ENCODE data around the gene GATAD2A. TPM values are rescaled to one million over a fixed set of nuclear protein-coding genes. Genes with fewer than 3 reads are reported as not detected.

Gene GATAD2A
- total and polyA plus RNA-seq, 2 of the 13 experiments (the other 11 are each of a cell fraction or from before 2014, with no cell fraction given) = 16.8 to 28.6 TPM

DNA sequence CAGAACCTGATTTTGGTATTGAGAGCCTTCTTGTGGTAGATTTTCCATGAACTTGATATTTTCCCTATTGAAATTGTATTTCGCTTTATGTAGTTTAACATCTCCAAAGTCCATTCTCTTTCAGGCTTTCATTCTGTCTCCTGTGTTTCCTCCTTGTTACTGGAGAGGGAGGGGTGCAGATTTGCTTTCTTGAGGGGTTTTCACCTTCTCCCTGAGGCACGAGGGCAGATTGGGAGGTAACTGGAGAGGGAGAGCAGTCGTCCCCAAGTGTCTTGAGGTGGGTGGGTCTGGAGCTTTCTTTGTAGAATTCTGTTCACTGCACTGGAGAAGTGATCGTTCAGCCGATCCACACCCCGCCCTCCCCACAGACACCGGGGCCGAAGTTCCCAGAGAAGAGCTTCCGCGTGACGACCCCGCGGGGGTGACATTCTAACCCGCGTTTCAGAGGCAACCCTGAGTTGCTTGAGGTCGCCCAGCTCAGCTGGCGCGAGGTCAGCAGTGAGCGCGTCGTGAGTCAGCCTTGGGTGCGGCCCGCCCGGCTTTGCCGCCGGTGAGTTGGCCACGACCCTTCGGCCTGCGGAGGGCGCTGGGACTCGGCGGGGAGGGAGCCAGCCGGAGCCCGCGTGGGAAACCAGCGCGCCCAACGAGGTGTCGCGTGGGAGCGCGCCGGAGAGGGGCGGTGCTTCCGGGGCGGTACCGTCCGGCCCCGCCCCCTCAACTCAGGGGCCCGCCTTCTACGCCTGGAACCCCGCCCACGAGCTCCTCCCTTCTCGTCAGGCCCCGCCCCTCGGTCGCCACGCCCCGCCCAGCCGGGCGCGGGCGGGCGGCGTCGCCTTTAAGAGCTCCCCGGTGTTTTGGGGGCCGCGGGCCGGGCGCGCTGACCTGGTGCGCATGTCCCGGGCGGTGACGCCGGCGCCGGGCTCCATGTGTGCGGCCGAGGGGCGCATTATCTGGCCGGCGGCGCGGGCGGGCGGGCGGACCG lies at the start of gene GATAD2A (continued):
- TF ChIP-seq, protein P1, sequence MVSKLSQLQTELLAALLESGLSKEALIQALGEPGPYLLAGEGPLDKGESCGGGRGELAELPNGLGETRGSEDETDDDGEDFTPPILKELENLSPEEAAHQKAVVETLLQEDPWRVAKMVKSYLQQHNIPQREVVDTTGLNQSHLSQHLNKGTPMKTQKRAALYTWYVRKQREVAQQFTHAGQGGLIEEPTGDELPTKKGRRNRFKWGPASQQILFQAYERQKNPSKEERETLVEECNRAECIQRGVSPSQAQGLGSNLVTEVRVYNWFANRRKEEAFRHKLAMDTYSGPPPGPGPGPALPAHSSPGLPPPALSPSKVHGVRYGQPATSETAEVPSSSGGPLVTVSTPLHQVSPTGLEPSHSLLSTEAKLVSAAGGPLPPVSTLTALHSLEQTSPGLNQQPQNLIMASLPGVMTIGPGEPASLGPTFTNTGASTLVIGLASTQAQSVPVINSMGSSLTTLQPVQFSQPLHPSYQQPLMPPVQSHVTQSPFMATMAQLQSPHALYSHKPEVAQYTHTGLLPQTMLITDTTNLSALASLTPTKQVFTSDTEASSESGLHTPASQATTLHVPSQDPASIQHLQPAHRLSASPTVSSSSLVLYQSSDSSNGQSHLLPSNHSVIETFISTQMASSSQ (IDR thresholded peaks at IDR 0.05; ENCODE audit: low read depth) = no peak
- TF ChIP-seq, protein P1 (CRISPR knock-in tag; IDR thresholded peaks at IDR 0.05; ENCODE audit: borderline replicate concordance) = peak; percentile 73
- TF ChIP-seq, protein P2, sequence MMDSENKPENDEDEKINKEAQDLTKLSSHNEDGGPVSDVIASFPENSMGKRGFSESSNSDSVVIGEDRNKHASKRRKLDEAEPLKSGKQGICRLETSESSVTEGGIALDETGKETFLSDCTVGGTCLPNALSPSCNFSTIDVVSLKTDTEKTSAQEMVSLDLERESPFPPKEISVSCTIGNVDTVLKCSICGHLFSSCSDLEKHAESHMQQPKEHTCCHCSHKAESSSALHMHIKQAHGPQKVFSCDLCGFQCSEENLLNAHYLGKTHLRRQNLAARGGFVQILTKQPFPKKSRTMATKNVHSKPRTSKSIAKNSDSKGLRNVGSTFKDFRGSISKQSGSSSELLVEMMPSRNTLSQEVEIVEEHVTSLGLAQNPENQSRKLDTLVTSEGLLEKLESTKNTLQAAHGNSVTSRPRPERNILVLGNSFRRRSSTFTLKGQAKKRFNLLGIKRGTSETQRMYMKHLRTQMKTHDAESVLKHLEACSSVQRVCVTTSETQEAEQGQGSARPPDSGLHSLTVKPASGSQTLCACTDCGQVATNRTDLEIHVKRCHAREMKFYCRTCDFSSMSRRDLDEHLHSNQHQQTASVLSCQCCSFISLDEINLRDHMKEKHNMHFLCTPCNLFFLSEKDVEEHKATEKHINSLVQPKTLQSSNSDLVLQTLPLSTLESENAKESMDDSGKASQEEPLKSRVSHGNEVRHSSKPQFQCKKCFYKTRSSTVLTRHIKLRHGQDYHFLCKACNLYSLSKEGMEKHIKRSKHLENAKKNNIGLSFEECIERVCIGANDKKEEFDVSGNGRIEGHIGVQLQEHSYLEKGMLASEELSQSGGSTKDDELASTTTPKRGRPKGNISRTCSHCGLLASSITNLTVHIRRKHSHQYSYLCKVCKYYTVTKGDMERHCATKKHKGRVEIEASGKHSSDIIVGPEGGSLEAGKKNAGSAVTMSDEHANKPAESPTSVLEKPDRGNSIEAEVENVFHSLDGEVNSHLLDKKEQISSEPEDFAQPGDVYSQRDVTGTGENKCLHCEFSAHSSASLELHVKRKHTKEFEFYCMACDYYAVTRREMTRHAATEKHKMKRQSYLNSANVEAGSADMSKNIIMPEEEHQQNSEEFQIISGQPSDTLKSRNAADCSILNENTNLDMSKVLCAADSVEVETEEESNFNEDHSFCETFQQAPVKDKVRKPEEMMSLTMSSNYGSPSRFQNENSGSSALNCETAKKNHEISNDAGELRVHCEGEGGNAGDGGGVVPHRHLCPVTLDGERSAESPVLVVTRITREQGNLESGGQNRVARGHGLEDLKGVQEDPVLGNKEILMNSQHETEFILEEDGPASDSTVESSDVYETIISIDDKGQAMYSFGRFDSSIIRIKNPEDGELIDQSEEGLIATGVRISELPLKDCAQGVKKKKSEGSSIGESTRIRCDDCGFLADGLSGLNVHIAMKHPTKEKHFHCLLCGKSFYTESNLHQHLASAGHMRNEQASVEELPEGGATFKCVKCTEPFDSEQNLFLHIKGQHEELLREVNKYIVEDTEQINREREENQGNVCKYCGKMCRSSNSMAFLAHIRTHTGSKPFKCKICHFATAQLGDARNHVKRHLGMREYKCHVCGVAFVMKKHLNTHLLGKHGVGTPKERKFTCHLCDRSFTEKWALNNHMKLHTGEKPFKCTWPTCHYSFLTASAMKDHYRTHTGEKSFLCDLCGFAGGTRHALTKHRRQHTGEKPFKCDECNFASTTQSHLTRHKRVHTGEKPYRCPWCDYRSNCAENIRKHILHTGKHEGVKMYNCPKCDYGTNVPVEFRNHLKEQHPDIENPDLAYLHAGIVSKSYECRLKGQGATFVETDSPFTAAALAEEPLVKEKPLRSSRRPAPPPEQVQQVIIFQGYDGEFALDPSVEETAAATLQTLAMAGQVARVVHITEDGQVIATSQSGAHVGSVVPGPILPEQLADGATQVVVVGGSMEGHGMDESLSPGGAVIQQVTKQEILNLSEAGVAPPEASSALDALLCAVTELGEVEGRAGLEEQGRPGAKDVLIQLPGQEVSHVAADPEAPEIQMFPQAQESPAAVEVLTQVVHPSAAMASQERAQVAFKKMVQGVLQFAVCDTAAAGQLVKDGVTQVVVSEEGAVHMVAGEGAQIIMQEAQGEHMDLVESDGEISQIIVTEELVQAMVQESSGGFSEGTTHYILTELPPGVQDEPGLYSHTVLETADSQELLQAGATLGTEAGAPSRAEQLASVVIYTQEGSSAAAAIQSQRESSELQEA (CRISPR knock-in tag; IDR thresholded peaks at IDR 0.05; ENCODE audit: not compliant biosample characterization) = peak; percentile 91
- TF ChIP-seq GATA4 (IDR thresholded peaks at IDR 0.05; ENCODE audit: borderline replicate concordance, low read depth) = no peak
- TF ChIP-seq ZNF530 (CRISPR knock-in tag; IDR thresholded peaks at IDR 0.05; ENCODE audit: low read depth) = no peak
- peak; percentile 66 for TF ChIP-seq ZNF143 (CRISPR knock-in tag; IDR thresholded peaks at IDR 0.05)
- 0 out of 2 replicates have a peak, but pooled peaks have one; percentile 73 for TF ChIP-seq PAWR (CRISPR knock-in tag; IDR thresholded peaks at IDR 0.05; ENCODE audit: borderline replicate concordance)
- TF ChIP-seq RARG (CRISPR knock-in tag; IDR thresholded peaks at IDR 0.05; ENCODE audit: low read depth) = 0 out of 2 replicates have a peak, but pooled peaks have one; percentile 49
- peak; percentile 97 for TF ChIP-seq KDM5B (CRISPR knock-in tag; IDR thresholded peaks at IDR 0.05; ENCODE audit: borderline replicate concordance)
- TF ChIP-seq SRSF9 (IDR thresholded peaks at IDR 0.05; ENCODE audit: borderline replicate concordance, insufficient read depth, low read depth, low read length, poor library complexity, severe bottlenecking) = no peak
- TF ChIP-seq, protein P3, sequence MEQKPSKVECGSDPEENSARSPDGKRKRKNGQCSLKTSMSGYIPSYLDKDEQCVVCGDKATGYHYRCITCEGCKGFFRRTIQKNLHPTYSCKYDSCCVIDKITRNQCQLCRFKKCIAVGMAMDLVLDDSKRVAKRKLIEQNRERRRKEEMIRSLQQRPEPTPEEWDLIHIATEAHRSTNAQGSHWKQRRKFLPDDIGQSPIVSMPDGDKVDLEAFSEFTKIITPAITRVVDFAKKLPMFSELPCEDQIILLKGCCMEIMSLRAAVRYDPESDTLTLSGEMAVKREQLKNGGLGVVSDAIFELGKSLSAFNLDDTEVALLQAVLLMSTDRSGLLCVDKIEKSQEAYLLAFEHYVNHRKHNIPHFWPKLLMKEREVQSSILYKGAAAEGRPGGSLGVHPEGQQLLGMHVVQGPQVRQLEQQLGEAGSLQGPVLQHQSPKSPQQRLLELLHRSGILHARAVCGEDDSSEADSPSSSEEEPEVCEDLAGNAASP (CRISPR knock-in tag; IDR thresholded peaks at IDR 0.05; ENCODE audit: borderline replicate concordance) = peak; percentile 57; the same call in 1 of the 2 replicates
- TF ChIP-seq GABPB1 (CRISPR knock-in tag; IDR thresholded peaks at IDR 0.05) = peak; percentile 94
- no peak for TF ChIP-seq NR2F6 (IDR thresholded peaks at IDR 0.05)
- TF ChIP-seq NR2F6 (CRISPR knock-in tag; IDR thresholded peaks at IDR 0.05) = no peak; the same call in 1 of the 2 replicates
